ENCODE results near the gene N4BP2L2.

- TF ChIP-seq POLR2A (IDR thresholded peaks at IDR 0.05; ENCODE audit: low read depth, low read length): no peak
- no peak for TF ChIP-seq CTCF (conservative IDR thresholded peaks at IDR 0.05; ENCODE audit: low read depth, low read length)
- no peak for TF ChIP-seq MAZ (IDR thresholded peaks at IDR 0.05; ENCODE audit: borderline replicate concordance, low read depth, low read length)
- TF ChIP-seq MAFK (IDR thresholded peaks at IDR 0.05; ENCODE audit: low read depth, low read length): no peak
- no peak for TF ChIP-seq CHD1 (IDR thresholded peaks at IDR 0.05; ENCODE audit: low read depth, low read length)
- TF ChIP-seq CEBPB (IDR thresholded peaks at IDR 0.05; ENCODE audit: low read depth, low read length): no peak
- TF ChIP-seq ELK1 (IDR thresholded peaks at IDR 0.05; ENCODE audit: borderline replicate concordance, low read depth, low read length): no peak
- TF ChIP-seq RFX5 (IDR thresholded peaks at IDR 0.05; ENCODE audit: low read depth, low read length): no peak
- no peak for TF ChIP-seq BHLHE40 (IDR thresholded peaks at IDR 0.05; ENCODE audit: low read depth, low read length)
- TF ChIP-seq SMC3 (IDR thresholded peaks at IDR 0.05; ENCODE audit: low read depth, low read length): no peak
These were observed 61.7 kb downstream of the N4BP2L2 start for GRCh38 chr13:32476892-32477291.

Data from IMR-90 (cell line).